ENCODE results near the gene PPP4R4.
"Not testable (repeated sequence)": the region's sequence is repeated elsewhere in the genome, so short reads cannot be mapped to it uniquely, and the experiment has no call there.

Gene PPP4R4

GRCh38 chr14:94180655-94181271, 6.6 kb downstream of the PPP4R4 start:
- no peak for DNase-seq

- no peak for DNase-seq
Observed at GRCh38 chr14:94181835-94182234, 7.7 kb downstream of the PPP4R4 start.

- DNase-seq, result no peak
Observed at GRCh38 chr14:94192536-94192935, 18.4 kb downstream of the PPP4R4 start.

GRCh38 chr14:94193776-94194175, 19.7 kb downstream of the PPP4R4 start:
- no peak for DNase-seq

- DNase-seq, result no peak
Observed at GRCh38 chr14:94196057-94196456, 21.9 kb downstream of the PPP4R4 start.

- no peak for DNase-seq
Observed at GRCh38 chr14:94203473-94204210, 29.5 kb downstream of the PPP4R4 start.

GRCh38 chr14:94213021-94213420, 38.9 kb downstream of the PPP4R4 start:
- no peak for DNase-seq

- DNase-seq, result no peak
Observed at GRCh38 chr14:94213741-94214140, 39.6 kb downstream of the PPP4R4 start.

GRCh38 chr14:94217116-94217515, 43.0 kb downstream of the PPP4R4 start:
- no peak for DNase-seq

GRCh38 chr14:94218198-94218886, 44.2 kb downstream of the PPP4R4 start:
- not testable (repeated sequence) for DNase-seq

- DNase-seq, result no peak
Observed at GRCh38 chr14:94224040-94224439, 49.9 kb downstream of the PPP4R4 start.

- DNase-seq, result no peak
Observed at GRCh38 chr14:94225460-94226378, 51.6 kb downstream of the PPP4R4 start.

- no peak for DNase-seq
Observed at GRCh38 chr14:94227029-94227428, 52.9 kb downstream of the PPP4R4 start.

- no peak for DNase-seq
Observed at GRCh38 chr14:94237046-94237445, 62.9 kb downstream of the PPP4R4 start.

- no peak for DNase-seq
Observed at GRCh38 chr14:94237983-94238382, 63.9 kb downstream of the PPP4R4 start.

- DNase-seq, result no peak
Observed at GRCh38 chr14:94239406-94239805, 65.3 kb downstream of the PPP4R4 start.

GRCh38 chr14:94244182-94244581, 70.1 kb downstream of the PPP4R4 start:
- DNase-seq, result no peak

GRCh38 chr14:94264195-94264594, 90.1 kb downstream of the PPP4R4 start:
- not testable (repeated sequence) for DNase-seq

- no peak for DNase-seq
Observed at GRCh38 chr14:94267352-94267751, 93.2 kb downstream of the PPP4R4 start.

GRCh38 chr14:94268582-94268981, 94.5 kb downstream of the PPP4R4 start:
- DNase-seq, result not testable (repeated sequence)

- no peak for DNase-seq
Observed at GRCh38 chr14:94269156-94269555, 95.0 kb downstream of the PPP4R4 start.

- not testable (repeated sequence) for DNase-seq
Observed at GRCh38 chr14:94276898-94277561, 102.9 kb downstream of the PPP4R4 start.

Data from NCI-H510A (cell line).